Tibial nerve (tissue), 4 donors: ENCODE measurements around the gene TBCD.

Source experiments
- CTCF ChIP-seq, 5 experiments: fragments of 200-600 bp in 3 of 5; fragments of 450-650 bp in 2 of 5; sonication (generic) in 3 of 5; IDR thresholded peaks; one replicate each; pipeline ENCODE4 v1.5.1; 2016 to 2019; ENCODE audit warnings: antibody characterized with exemption in 5 of 5, mild to moderate bottlenecking in 3 of 5, moderate library complexity in 2 of 5
- EP300 ChIP-seq, 2 donors: sonication (generic); formaldehyde crosslinking; IDR thresholded peaks; one replicate each; pipeline ENCODE4 v1.6.1; 2017; ENCODE audit warnings: antibody characterized with exemption in 2 of 2, mild to moderate bottlenecking in 1 of 2
- POLR2A ChIP-seq, 2 donors: fragments of 450-650 bp; IDR thresholded peaks; one replicate each; pipeline ENCODE4 v1.6.1; 2017; ENCODE audit warnings: antibody characterized with exemption in 2 of 2, mild to moderate bottlenecking in 2 of 2, moderate library complexity in 2 of 2

GRCh38 chr17:82935966-82936767, 184.3 kb downstream of the TBCD start:
- no peak for TF ChIP-seq CTCF (IDR thresholded peaks at IDR 0.05)
- no peak for TF ChIP-seq EP300 (IDR thresholded peaks at IDR 0.05)
- TF ChIP-seq POLR2A (IDR thresholded peaks at IDR 0.05), result no peak
